Measurements from ENCODE around the gene ABCC1.

The ABCC1 gene

DNA sequence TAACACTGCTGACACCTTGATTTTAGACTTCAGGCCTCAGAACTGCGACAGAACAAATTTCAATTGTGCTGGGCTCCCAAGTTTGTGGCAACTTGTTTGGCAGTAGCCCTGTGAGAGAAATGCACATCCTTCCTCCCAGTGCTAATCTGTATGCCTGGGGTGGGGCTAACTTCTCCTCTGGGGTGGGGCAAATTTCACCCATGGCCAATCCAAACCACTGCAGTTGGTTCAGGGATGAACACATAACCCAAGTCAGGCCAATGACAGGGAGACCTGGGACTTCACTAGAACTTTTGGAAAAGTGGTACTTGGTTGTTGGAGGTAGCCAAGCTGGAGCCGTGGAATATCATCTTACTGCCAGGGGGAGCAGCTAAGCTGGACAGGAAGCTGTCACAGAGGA is 217.5 kb downstream of the ABCC1 start:
- no peak for TF ChIP-seq CTCF (conservative IDR thresholded peaks at IDR 0.05; ENCODE audit: control insufficient read depth, insufficient read depth, low read depth, low read length)
- H3K4me3 ChIP-seq (ENCODE audit: control insufficient read depth, low read depth, low read length), result no peak overlapping the region
- DNase-seq (ENCODE audit: low read depth), result no peak

GRCh38 chr16:16167927-16168326 is 218.5 kb downstream of the ABCC1 start:
- no peak for TF ChIP-seq CTCF (conservative IDR thresholded peaks at IDR 0.05; ENCODE audit: control insufficient read depth, insufficient read depth, low read depth, low read length)

DNA sequence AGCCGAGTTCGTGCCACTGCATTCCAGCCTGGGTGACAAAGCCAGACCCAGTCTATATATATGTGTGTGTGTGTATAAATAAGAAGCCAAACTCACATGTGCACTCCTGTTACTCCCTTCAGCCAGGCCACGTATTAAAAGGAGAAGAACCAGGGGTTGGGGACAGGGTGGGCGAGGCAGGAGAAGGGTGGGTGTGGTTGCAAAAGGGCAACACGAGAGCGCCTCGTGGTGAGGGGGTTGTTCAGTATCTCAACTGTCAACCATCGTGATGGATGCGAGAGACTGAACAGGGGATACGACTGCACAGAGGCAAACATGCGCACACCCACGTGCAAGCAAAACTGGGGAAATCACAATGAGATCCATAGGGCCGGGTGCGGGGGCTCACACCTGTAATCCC is 219.0 kb downstream of the ABCC1 start:
- TF ChIP-seq CTCF (conservative IDR thresholded peaks at IDR 0.05; ENCODE audit: control insufficient read depth, insufficient read depth, low read depth, low read length), result no peak
- DNase-seq (ENCODE audit: low read depth), result no peak
- H3K4me3 ChIP-seq (ENCODE audit: control insufficient read depth, low read depth, low read length), result no peak overlapping the region

More at GRCh38 chr16:16167927-16168326, 218.5 kb downstream of the ABCC1 start:
- no peak overlapping the region for H3K4me3 ChIP-seq (ENCODE audit: control insufficient read depth, low read depth, low read length)
- no peak for DNase-seq (ENCODE audit: low read depth)

GRCh38 chr16:16169615-16170014 is 220.2 kb downstream of the ABCC1 start:
- no peak overlapping the region for H3K4me3 ChIP-seq (ENCODE audit: control insufficient read depth, low read depth, low read length)
- DNase-seq (ENCODE audit: low read depth), result no peak
- TF ChIP-seq CTCF (conservative IDR thresholded peaks at IDR 0.05; ENCODE audit: control insufficient read depth, insufficient read depth, low read depth, low read length), result no peak

GRCh38 chr16:16171332-16171919 is 222.0 kb downstream of the ABCC1 start:
- no peak overlapping the region for H3K4me3 ChIP-seq (ENCODE audit: control insufficient read depth, low read depth, low read length)
- DNase-seq (ENCODE audit: low read depth), result no peak
- TF ChIP-seq CTCF (conservative IDR thresholded peaks at IDR 0.05; ENCODE audit: control insufficient read depth, insufficient read depth, low read depth, low read length), result no peak

DNA sequence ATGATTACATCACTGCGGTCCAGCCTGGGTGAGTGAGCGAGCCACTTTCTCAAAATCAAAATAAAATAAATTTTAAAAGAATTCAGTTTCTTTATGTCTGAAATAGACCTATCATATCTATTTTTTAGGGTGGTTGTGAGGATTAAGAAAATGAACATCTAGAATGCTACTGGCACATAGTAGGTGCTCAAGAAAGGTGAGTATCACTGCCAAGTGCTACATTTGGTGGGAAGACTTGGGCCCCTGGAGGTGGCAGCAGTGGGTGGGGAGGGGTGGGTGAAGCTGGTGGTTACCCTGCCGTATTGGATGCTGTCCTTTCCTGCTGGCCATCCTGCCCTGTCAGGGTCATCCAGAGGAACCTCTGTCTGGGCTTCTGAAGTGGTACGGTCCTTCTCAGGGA is 223.6 kb downstream of the ABCC1 start:
- no peak for TF ChIP-seq CTCF (conservative IDR thresholded peaks at IDR 0.05; ENCODE audit: control insufficient read depth, insufficient read depth, low read depth, low read length)
- no peak for DNase-seq (ENCODE audit: low read depth)

GRCh38 chr16:16175296-16175695 is 225.9 kb downstream of the ABCC1 start:
- DNase-seq (ENCODE audit: low read depth), result no peak
- no peak overlapping the region for H3K4me3 ChIP-seq (ENCODE audit: control insufficient read depth, low read depth, low read length)
- TF ChIP-seq CTCF (conservative IDR thresholded peaks at IDR 0.05; ENCODE audit: control insufficient read depth, insufficient read depth, low read depth, low read length), result no peak

More for the DNA sequence above, 223.6 kb downstream of the ABCC1 start:
- H3K4me3 ChIP-seq (ENCODE audit: control insufficient read depth, low read depth, low read length), result no peak overlapping the region
